PC-9 (cell line): ENCODE measurements around the gene SMOC2.

Experiments
- EZH2 ChIP-seq: fragments of 200-600 bp; sonication (generic); IDR thresholded peaks from 2 replicates; pipeline ENCODE4 v1.8.0; 2017; ENCODE audit warnings: antibody characterized with exemption, low read depth
- TF ChIP-seq, protein P1 (sequence below): fragments of 200-600 bp; sonication (generic); conservative IDR thresholded peaks from 2 replicates; pipeline ENCODE4 v1.6.1; 2017; ENCODE audit warnings: mixed run types, antibody characterized with exemption, mild to moderate bottlenecking, moderate library complexity

GRCh38 chr6:168518348-168518745 is 77.4 kb downstream of the SMOC2 start:
- TF ChIP-seq, protein P1, sequence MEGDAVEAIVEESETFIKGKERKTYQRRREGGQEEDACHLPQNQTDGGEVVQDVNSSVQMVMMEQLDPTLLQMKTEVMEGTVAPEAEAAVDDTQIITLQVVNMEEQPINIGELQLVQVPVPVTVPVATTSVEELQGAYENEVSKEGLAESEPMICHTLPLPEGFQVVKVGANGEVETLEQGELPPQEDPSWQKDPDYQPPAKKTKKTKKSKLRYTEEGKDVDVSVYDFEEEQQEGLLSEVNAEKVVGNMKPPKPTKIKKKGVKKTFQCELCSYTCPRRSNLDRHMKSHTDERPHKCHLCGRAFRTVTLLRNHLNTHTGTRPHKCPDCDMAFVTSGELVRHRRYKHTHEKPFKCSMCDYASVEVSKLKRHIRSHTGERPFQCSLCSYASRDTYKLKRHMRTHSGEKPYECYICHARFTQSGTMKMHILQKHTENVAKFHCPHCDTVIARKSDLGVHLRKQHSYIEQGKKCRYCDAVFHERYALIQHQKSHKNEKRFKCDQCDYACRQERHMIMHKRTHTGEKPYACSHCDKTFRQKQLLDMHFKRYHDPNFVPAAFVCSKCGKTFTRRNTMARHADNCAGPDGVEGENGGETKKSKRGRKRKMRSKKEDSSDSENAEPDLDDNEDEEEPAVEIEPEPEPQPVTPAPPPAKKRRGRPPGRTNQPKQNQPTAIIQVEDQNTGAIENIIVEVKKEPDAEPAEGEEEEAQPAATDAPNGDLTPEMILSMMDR, result no peak
- TF ChIP-seq EZH2, result no peak
